HepG2 (cell line): ENCODE data around the gene MOGAT3. TPM values are rescaled to one million over a fixed set of nuclear protein-coding genes. Genes with fewer than 3 reads are reported as not detected.

ENCODE experiments used
- ARID5B ChIP-seq: IDR thresholded peaks from 2 replicates; pipeline ENCODE4 v1.4.0; 2020; ENCODE audit warnings: mild to moderate bottlenecking, missing genetic modification reagents
- CERS6 ChIP-seq: sonication (generic); formaldehyde crosslinking; IDR thresholded peaks from 2 replicates; pipeline ENCODE4 v1.5.0; 2020; ENCODE audit warnings: missing genetic modification reagents
- CREB3 ChIP-seq: sonication (generic); formaldehyde crosslinking; IDR thresholded peaks from 2 replicates; pipeline ENCODE4 v1.5.0; 2020; ENCODE audit warnings: missing genetic modification reagents
- FLYWCH1 ChIP-seq: sonication (generic); formaldehyde crosslinking; IDR thresholded peaks from 2 replicates; pipeline ENCODE4 v1.8.1; 2023; ENCODE audit warnings: mild to moderate bottlenecking, missing genetic modification reagents
- HMGA1 ChIP-seq: sonication (generic); formaldehyde crosslinking; conservative IDR thresholded peaks from 2 replicates; pipeline ENCODE4 v1.4.0; 2020; ENCODE audit warnings: missing genetic modification reagents
- IRF9 ChIP-seq: sonication (generic); formaldehyde crosslinking; IDR thresholded peaks from 2 replicates; pipeline ENCODE4 v1.8.0; 2022; ENCODE audit warnings: missing genetic modification reagents, mild to moderate bottlenecking, borderline replicate concordance
- MAFG ChIP-seq: sonication (generic); formaldehyde crosslinking; IDR thresholded peaks from 2 replicates; pipeline ENCODE4 v1.5.1; 2020; ENCODE audit warnings: mild to moderate bottlenecking, missing genetic modification reagents
- MIXL1 ChIP-seq: IDR thresholded peaks from 2 replicates; pipeline ENCODE4 v1.6.1; 2016
- NFIC ChIP-seq: IDR thresholded peaks from 2 replicates; pipeline ENCODE4 v1.6.1; 2012; ENCODE audit warnings: mild to moderate bottlenecking, low read length, inconsistent platforms
- RARA ChIP-seq: IDR thresholded peaks from 2 replicates; pipeline ENCODE4 v1.6.1; 2016; ENCODE audit warnings: missing genetic modification reagents, missing compliant biosample characterization
- RBM39 ChIP-seq: fragments of 200-400 bp; formaldehyde crosslinking; IDR thresholded peaks from one replicate; pipeline ENCODE4 v1.6.1; 2018; ENCODE audit warnings: antibody characterized with exemption, mild to moderate bottlenecking, low read depth, low read length; ENCODE audit not compliant: poor library complexity, severe bottlenecking
- RXRB ChIP-seq: IDR thresholded peaks from 2 replicates; pipeline ENCODE4 v1.6.1; 2016; ENCODE audit warnings: borderline replicate concordance, missing genetic modification reagents, missing compliant biosample characterization
- SAFB2 ChIP-seq: sonication (generic); formaldehyde crosslinking; IDR thresholded peaks from 2 replicates; pipeline ENCODE4 v1.5.1; 2020; ENCODE audit warnings: missing genetic modification reagents, low read depth, mild to moderate bottlenecking, borderline replicate concordance
- THYN1 ChIP-seq: sonication (generic); formaldehyde crosslinking; IDR thresholded peaks from 2 replicates; pipeline ENCODE4 v1.8.1; 2023; ENCODE audit warnings: low read depth, mild to moderate bottlenecking, moderate library complexity, missing genetic modification reagents, borderline replicate concordance
- TSC22D2 ChIP-seq: sonication (generic); formaldehyde crosslinking; IDR thresholded peaks from 2 replicates; pipeline ENCODE4 v1.5.1; 2020; ENCODE audit warnings: missing genetic modification reagents, mild to moderate bottlenecking, borderline replicate concordance
- ZC3H13 ChIP-seq: sonication (generic); formaldehyde crosslinking; IDR thresholded peaks from 2 replicates; pipeline ENCODE4 v1.8.1; 2023; ENCODE audit warnings: mild to moderate bottlenecking, missing genetic modification reagents, moderate library complexity
- ZNF121 ChIP-seq: sonication (generic); formaldehyde crosslinking; IDR thresholded peaks from 2 replicates; pipeline ENCODE4 v1.5.0; 2020; ENCODE audit warnings: mild to moderate bottlenecking, missing genetic modification reagents
- polyA plus RNA-seq, 8 experiments: library from polyadenylated mRNA; depleted of rRNA in 3 of 8; stranded (reverse) in 7 of 8; unstranded in 1 of 8; fragments of >200 nt; fragmentation: Illumina TruSeq in 4 of 8; extraction: Trizol in 4 of 8; gene quantifications; 2 replicates each; pipeline versions ENCODE4 v1.2.1 to v1.2.3, GENCODE V29; 2011 to 2016; ENCODE audit warnings: low read depth in 4 of 8, missing spikeins in 1 of 8, mixed read lengths in 1 of 8; ENCODE audit not compliant: insufficient read depth in 1 of 8
- total RNA-seq, 5 experiments: library from RNA; depleted of rRNA; stranded (reverse); fragments of >200 nt; fragmentation: Illumina TruSeq; extraction: Trizol; gene quantifications; 2 replicates each; pipeline ENCODE4 v1.2.3, GENCODE V29; 2016; ENCODE audit warnings: low read depth in 1 of 5
- TF ChIP-seq, protein P1 (sequence below): sonication (generic); formaldehyde crosslinking; IDR thresholded peaks from 2 replicates; pipeline ENCODE4 v1.9.0; 2021; ENCODE audit warnings: missing genetic modification reagents, borderline replicate concordance

Gene MOGAT3
- total and polyA plus RNA-seq, 2 of the 13 experiments (the other 11 are each of a cell fraction or from before 2014, with no cell fraction given) = 22.5 to 30.5 TPM

GRCh38 chr7:101165075-101165957 is 35.5 kb downstream of the MOGAT3 start, which contains the start of gene VGF (continued):
- TF ChIP-seq ARID5B (CRISPR knock-in tag) (peak; percentile 88), ZC3H13 (peak; percentile 95), THYN1 (CRISPR knock-in tag) (no peak), SAFB2 (CRISPR knock-in tag) (peak; percentile 94), MIXL1 (CRISPR knock-in tag) (peak; percentile 94), IRF9 (peak; percentile 100), CERS6 (peak; percentile 92), FLYWCH1 (CRISPR knock-in tag) (peak; percentile 95; the same call in 1 of the 2 replicates), RBM39 (no peak), RXRB (CRISPR knock-in tag) (peak; percentile 88), CREB3 (CRISPR knock-in tag) (peak; percentile 99), HMGA1 (no peak), MAFG (CRISPR knock-in tag) (no peak), ZNF121 (CRISPR knock-in tag) (0 out of 2 replicates have a peak, but pooled peaks have one; percentile 35), NFIC (no peak), RARA (CRISPR knock-in tag) (peak; percentile 80), TSC22D2 (CRISPR knock-in tag) (peak; percentile 100)
- TF ChIP-seq, protein P1, sequence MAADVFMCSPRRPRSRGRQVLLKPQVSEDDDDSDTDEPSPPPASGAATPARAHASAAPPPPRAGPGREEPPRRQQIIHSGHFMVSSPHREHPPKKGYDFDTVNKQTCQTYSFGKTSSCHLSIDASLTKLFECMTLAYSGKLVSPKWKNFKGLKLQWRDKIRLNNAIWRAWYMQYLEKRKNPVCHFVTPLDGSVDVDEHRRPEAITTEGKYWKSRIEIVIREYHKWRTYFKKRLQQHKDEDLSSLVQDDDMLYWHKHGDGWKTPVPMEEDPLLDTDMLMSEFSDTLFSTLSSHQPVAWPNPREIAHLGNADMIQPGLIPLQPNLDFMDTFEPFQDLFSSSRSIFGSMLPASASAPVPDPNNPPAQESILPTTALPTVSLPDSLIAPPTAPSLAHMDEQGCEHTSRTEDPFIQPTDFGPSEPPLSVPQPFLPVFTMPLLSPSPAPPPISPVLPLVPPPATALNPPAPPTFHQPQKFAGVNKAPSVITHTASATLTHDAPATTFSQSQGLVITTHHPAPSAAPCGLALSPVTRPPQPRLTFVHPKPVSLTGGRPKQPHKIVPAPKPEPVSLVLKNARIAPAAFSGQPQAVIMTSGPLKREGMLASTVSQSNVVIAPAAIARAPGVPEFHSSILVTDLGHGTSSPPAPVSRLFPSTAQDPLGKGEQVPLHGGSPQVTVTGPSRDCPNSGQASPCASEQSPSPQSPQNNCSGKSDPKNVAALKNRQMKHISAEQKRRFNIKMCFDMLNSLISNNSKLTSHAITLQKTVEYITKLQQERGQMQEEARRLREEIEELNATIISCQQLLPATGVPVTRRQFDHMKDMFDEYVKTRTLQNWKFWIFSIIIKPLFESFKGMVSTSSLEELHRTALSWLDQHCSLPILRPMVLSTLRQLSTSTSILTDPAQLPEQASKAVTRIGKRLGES (CRISPR knock-in tag) = peak; percentile 97
